Parathyroid adenoma (tissue), 2 donors: ENCODE results near the gene LIMS1.
"Not testable (repeated sequence)": the region's sequence is repeated elsewhere in the genome, so short reads cannot be mapped to it uniquely, and the experiment has no call there.

ENCODE experiments used
- H2AFZ ChIP-seq: fragments of 300-600 bp; sonication (generic); one replicate; pipeline ENCODE4 v1.7.0; 2017; ENCODE audit warnings: antibody characterized with exemption, mild to moderate bottlenecking
- H3K27ac ChIP-seq: fragments of 300-600 bp; sonication (generic); one replicate; pipeline ENCODE4 v1.7.0; 2017
- H3K27me3 ChIP-seq: fragments of 300-600 bp; sonication (generic); one replicate; pipeline ENCODE4 v1.7.0; 2017; ENCODE audit warnings: low read length; ENCODE audit not compliant: control insufficient read depth, insufficient read depth
- H3K36me3 ChIP-seq: fragments of 300-600 bp; sonication (generic); one replicate; pipeline ENCODE4 v1.7.0; 2017; ENCODE audit warnings: low read length; ENCODE audit not compliant: control insufficient read depth, insufficient read depth
- H3K4me1 ChIP-seq: fragments of 300-600 bp; sonication (generic); one replicate; pipeline ENCODE4 v1.7.0; 2017; ENCODE audit warnings: control low read depth
- H3K4me2 ChIP-seq: fragments of 300-600 bp; sonication (generic); one replicate; pipeline ENCODE4 v1.7.0; 2017; ENCODE audit warnings: low read length
- H3K4me3 ChIP-seq: fragments of 300-600 bp; sonication (generic); one replicate; pipeline ENCODE4 v1.7.0; 2017; ENCODE audit warnings: low read depth, low read length
- H3K79me2 ChIP-seq: fragments of 300-600 bp; sonication (generic); one replicate; pipeline ENCODE4 v1.7.0; 2017; ENCODE audit warnings: control low read depth
- H3K9ac ChIP-seq: fragments of 300-600 bp; sonication (generic); one replicate; pipeline ENCODE4 v1.7.0; 2017; ENCODE audit warnings: mild to moderate bottlenecking
- H3K9me3 ChIP-seq: fragments of 300-600 bp; sonication (generic); one replicate; pipeline ENCODE4 v1.7.0; 2017; ENCODE audit warnings: low read length; ENCODE audit not compliant: control insufficient read depth
- CTCF ChIP-seq: fragments of 300-600 bp; sonication (generic); IDR thresholded peaks from one replicate; pipeline ENCODE4 v1.7.0; 2017; ENCODE audit warnings: antibody characterized with exemption, mild to moderate bottlenecking
- donor health status: primary hyperparathyroidism.

LIMS1 gene

GRCh38 chr2:108690001-108690400 is 155.7 kb downstream of the LIMS1 start:
- not testable (repeated sequence) for H3K9me3 ChIP-seq, H3K79me2 ChIP-seq, H3K27me3 ChIP-seq, H3K27ac ChIP-seq, H2AFZ ChIP-seq, H3K9ac ChIP-seq, H3K4me3 ChIP-seq, H3K36me3 ChIP-seq, H3K4me2 ChIP-seq, H3K4me1 ChIP-seq

GRCh38 chr2:108691447-108691846 is 157.2 kb downstream of the LIMS1 start:
- no peak overlapping the region for H3K4me2 ChIP-seq
- H3K4me1 ChIP-seq = no peaks in the 10 kb centered on the region
- no peaks in the 10 kb centered on the region for H3K36me3 ChIP-seq
- no peak overlapping the region for H2AFZ ChIP-seq
- H3K79me2 ChIP-seq = no peaks in the 10 kb centered on the region
- no peak for TF ChIP-seq CTCF
- H3K9ac ChIP-seq = no peak overlapping the region
- H3K27me3 ChIP-seq = no peaks in the 10 kb centered on the region
- no peak overlapping the region for H3K4me3 ChIP-seq
- no peak overlapping the region for H3K27ac ChIP-seq
- no peaks in the 10 kb centered on the region for H3K9me3 ChIP-seq

GRCh38 chr2:108701208-108701607 is 166.9 kb downstream of the LIMS1 start:
- TF ChIP-seq CTCF = no peak
- no peak overlapping the region for H3K27ac ChIP-seq
- H3K9me3 ChIP-seq = no peaks in the 10 kb centered on the region
- H3K27me3 ChIP-seq = no peaks in the 10 kb centered on the region
- H2AFZ ChIP-seq = no peak overlapping the region
- H3K4me1 ChIP-seq = no peaks in the 10 kb centered on the region
- H3K4me2 ChIP-seq = no peak overlapping the region
- no peak overlapping the region for H3K4me3 ChIP-seq
- H3K36me3 ChIP-seq = no peaks in the 10 kb centered on the region
- H3K79me2 ChIP-seq = no peaks in the 10 kb centered on the region
- H3K9ac ChIP-seq = no peak overlapping the region

GRCh38 chr2:108701806-108702205 is 167.5 kb downstream of the LIMS1 start:
- Histone ChIP-seq H3K4me2 (no peak overlapping the region), H3K9me3 (no peaks in the 10 kb centered on the region)

GRCh38 chr2:108704871-108705270 is 170.6 kb downstream of the LIMS1 start:
- Histone ChIP-seq H3K9ac (no peak overlapping the region), H3K4me2 (no peak overlapping the region), H3K36me3 (no peaks in the 10 kb centered on the region), H3K27me3 (no peaks in the 10 kb centered on the region), H3K9me3 (no peaks in the 10 kb centered on the region), H2AFZ (no peak overlapping the region), H3K27ac (no peak overlapping the region), H3K79me2 (no peaks in the 10 kb centered on the region), H3K4me1 (no peaks in the 10 kb centered on the region), H3K4me3 (no peak overlapping the region)
- no peak for TF ChIP-seq CTCF

More at GRCh38 chr2:108701806-108702205, 167.5 kb downstream of the LIMS1 start:
- no peak overlapping the region for H2AFZ ChIP-seq
- TF ChIP-seq CTCF = no peak
- no peaks in the 10 kb centered on the region for H3K4me1 ChIP-seq
- H3K4me3 ChIP-seq = no peak overlapping the region
- H3K27me3 ChIP-seq = no peaks in the 10 kb centered on the region
- no peak overlapping the region for H3K9ac ChIP-seq
- H3K36me3 ChIP-seq = no peaks in the 10 kb centered on the region
- no peaks in the 10 kb centered on the region for H3K79me2 ChIP-seq
- H3K27ac ChIP-seq = no peak overlapping the region
